ENCODE results near the gene TRMT61B.

- no peak for TF ChIP-seq ZFP30 (CRISPR knock-in tag; IDR thresholded peaks at IDR 0.05; ENCODE audit: borderline replicate concordance)
- TF ChIP-seq, protein P1, sequence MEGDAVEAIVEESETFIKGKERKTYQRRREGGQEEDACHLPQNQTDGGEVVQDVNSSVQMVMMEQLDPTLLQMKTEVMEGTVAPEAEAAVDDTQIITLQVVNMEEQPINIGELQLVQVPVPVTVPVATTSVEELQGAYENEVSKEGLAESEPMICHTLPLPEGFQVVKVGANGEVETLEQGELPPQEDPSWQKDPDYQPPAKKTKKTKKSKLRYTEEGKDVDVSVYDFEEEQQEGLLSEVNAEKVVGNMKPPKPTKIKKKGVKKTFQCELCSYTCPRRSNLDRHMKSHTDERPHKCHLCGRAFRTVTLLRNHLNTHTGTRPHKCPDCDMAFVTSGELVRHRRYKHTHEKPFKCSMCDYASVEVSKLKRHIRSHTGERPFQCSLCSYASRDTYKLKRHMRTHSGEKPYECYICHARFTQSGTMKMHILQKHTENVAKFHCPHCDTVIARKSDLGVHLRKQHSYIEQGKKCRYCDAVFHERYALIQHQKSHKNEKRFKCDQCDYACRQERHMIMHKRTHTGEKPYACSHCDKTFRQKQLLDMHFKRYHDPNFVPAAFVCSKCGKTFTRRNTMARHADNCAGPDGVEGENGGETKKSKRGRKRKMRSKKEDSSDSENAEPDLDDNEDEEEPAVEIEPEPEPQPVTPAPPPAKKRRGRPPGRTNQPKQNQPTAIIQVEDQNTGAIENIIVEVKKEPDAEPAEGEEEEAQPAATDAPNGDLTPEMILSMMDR (IDR thresholded peaks at IDR 0.05 in 2 of 3, conservative IDR thresholded peaks at IDR 0.05 in 1 of 3; ENCODE audit: insufficient read depth in 2 of 3, low read depth in 1 of 3, low read length in 3 of 3), result no peak
- TF ChIP-seq CBFB (CRISPR knock-in tag; IDR thresholded peaks at IDR 0.05), result no peak
- no peak for TF ChIP-seq EP300 (IDR thresholded peaks at IDR 0.05; ENCODE audit: low read length)
Observed at GRCh38 chr2:28904802-28905457, 34.8 kb upstream of the TRMT61B start.
